GM21576 (cell line): Measurements from ENCODE around the gene GPX6.
A peak's percentile ranks its signal among the peaks of the same experiment; 100 is the strongest.
"Not testable (repeated sequence)": the region's sequence is repeated elsewhere in the genome, so short reads cannot be mapped to it uniquely, and the experiment has no call there.

Experiments
- ATAC-seq: cut with Tn5 transposase; IDR thresholded peaks from one replicate; pipeline ENCODE4 v1.9.1; 2021; ENCODE audit warnings: mild to moderate bottlenecking, moderate library complexity; ENCODE audit not compliant: unreplicated experiment

Gene GPX6

DNA sequence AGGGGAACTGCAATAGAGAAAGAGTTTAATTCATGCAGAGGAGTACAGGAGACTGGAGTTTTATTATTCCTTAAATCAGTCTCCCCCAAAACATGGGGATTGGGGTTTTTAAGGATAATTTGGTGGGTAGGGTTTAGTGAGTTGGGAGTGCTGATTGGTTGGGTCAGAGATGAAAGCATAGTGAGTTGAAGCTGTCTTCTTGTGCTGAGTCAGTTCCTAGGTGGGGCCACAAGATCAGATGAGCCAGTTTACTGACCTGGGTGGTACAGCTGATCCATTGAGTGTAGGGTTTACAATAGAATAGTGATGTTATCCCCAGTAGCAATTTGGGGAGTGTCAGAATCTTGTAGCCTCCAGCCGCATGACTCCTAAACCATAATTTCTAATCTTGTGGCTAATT is 29.1 kb downstream of the GPX6 start:
- ATAC-seq = no peak

DNA sequence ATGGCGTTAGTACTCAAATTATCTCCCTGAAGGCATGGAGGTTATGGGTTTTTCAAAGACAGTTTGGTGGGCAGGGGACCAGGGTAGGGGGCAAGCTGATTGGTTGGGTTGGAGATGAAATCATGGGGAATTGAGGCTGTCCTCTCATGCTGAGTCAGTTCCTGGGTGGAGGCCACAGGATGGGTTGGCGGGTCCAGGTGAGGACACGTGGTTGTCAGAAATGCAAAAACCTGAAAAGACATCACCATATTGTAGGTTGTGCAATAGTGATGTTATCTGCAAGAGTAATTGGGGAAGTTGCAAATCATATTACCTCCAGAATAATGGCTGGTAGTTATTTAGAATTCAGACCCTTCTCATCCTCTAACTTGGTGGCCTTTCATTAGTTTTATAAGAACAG is 30.1 kb downstream of the GPX6 start:
- no peak for ATAC-seq

DNA sequence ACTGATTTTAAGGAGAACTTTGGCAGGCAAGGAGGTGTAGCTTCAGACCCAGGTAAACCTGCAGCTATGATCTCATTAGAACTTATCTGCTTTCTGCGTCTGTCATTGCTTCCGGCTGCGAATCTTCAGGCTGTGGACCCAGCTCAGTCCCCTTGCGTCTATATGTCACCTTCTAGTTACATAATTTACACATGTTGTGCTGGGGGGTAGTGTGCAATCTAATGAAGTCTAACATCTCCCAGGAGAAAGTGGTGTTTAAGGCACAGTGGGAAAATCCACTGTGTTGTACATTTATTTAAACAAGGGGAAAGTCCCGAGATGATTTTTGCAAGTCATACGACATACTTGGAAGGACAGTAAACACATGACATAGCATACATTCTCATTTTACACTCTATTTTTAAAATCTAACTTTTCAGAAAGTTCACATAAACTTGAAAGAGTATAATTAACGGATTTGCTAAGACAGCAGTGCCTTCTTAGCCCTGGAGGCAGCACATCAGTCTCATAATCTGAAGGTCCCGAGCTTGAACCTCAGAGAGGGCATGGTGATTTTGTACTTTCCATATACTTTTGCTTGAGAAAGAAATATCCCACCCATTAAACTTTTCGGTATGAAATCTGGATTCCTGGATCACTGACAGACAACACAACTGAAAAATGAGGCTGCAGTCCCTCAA is 35.2 kb downstream of the GPX6 start:
- ATAC-seq = no peak

DNA sequence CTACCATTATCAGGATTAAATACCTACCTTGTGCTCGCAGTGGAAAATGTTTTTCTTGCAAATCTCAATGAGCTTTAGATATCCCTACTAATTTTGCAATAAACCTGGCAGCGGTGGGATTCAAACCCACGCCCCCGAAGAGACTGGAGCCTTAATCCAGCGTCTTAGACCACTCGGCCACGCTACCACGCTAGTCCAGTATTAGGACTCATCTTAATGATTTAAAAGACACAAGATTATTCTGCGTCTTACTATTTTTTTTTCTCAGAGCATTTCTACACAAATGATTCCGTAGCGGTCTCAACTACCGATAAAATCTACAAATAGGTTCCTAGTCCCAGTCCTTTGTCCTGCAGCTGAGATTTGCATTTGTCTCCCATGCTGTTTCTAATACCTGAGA is 37.1 kb downstream of the GPX6 start:
- ATAC-seq = no peak

DNA sequence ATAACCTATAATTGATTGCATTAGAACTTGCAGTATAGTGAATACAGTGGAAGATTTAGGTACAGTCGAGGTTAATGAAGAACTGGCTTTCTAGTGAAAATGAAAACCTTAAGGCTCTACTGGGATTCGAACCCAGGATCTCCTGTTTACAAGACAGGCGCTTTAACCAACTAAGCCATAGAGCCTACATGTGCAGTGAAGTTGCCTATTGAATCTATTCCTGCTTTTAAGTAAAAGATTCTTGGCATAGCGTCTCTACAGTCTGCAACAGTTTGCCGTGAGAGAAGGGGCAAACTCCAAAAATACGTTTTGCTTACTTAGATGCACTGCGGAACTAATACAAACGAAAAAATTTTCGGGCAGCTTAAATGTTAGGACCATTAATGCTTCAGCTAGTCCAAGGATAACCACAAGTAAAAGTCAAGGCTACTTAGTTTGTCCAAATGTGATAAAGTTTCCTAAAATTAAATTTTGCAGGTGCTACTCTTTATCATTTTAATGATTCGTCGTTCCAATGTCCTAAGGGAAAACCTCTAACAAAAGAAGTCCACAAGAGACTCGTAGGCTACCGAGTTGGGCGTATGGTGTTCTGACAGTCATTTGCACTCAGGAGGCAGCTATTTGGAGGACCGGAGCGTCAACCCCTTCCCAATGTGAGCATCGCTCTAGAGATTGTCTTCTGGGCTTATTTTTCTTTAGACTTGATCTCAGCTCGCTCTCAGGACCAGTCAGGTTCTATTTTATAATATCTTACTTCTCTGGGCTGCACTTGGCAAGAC is 41.0 kb downstream of the GPX6 start:
- ATAC-seq = peak; percentile 49

DNA sequence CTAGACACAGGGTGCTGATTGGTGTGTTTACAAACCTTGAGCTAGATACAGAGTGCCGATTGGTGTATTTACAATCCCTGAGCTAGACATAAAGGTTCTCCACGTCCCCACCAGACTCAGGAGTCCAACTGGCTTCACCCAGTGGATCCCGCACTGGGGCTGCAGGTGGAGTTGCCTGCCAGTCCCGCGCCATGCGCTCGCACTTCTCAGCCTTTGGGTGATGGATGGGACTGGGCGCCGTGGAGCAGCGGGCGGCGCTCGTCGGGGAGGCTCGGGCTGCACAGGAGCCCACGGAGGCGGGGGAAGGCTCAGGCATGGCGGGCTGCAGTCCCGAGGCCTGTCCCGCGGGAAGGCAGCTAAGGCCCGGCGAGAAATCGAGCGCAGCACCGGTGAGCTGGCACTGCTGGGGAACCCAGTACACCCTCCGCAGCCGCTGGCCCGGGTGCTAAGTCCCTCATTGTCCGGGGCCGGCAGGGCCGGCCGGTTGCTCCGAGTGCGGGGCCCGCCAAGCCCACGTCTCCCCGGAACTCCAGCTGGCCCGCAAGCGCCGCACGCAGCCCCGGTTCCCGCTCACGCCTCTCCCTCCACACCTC is 46.3 kb downstream of the GPX6 start:
- ATAC-seq = not testable (repeated sequence)

DNA sequence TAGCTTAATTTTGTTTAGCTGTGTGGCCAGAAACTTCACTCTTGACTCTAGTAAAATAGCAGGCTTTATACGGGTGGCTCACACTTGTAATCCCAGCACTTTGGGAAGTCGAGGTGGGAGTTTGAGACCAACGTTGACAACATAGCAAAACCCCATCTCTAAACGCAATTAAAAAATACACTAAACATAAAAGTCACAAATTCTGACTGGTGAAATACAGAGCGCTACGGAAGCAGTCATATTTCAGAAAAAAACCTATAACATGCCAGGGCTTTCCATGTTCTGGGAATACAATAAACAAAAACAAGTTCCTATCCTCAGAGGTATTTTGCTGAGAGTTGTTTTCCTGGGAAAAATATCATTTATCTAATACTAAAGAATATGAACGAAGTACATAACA is 47.5 kb downstream of the GPX6 start:
- ATAC-seq = no peak

DNA sequence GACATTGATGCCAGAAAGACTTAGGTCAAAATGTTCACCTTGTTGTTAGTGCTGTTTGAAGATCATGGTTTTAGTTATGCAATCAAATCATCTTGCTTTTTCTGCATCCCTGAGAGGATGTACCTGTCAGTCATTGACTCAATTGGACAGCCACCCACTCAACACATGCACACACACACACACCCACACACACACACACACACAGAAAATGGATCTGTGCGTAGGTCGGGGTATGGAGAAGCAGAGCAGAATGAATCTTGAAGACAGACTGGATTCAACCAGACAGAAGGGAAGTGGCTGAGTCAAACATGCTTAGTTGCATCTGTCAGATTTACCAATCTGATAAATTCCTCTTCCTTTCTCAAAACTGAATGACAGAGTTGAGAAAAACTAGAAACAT is 53.2 kb downstream of the GPX6 start:
- ATAC-seq = no peak

DNA sequence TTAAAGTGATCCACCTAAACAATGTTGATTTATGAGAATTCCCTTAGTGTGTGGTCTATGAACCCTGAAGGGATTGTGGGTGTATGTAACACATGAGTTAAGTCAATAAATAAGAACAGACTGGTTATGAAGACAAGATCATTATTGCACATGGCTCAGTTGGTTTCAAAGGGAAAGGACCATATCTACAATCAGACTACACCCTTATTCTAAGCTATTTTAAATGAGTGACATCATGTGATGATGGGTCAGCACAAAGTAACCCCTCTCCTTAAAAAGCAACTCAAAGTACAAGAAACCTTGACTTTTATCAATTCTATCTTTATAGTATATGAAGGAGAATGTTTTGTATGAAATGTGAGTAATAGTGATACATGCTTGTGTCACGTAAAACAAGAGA is 57.0 kb downstream of the GPX6 start:
- ATAC-seq = no peak
